Brain microvascular endothelial cell (primary cell): ENCODE data around the gene PLK2.

Experiments used
- DNase-seq: peaks from one replicate; pipeline ENCODE4 v3.0.0-alpha.2; 2020
- H3K27ac ChIP-seq: fragments of 250-450 bp; sonication (Bioruptor Pico); 2 replicates; pipeline ENCODE4 v1.5.1; 2020; ENCODE audit warnings: mild to moderate bottlenecking, moderate library complexity
- H3K27me3 ChIP-seq: fragments of 250-450 bp; sonication (Bioruptor Pico); replicated peaks from 2 replicates; pipeline ENCODE4 v1.5.1; 2020; ENCODE audit warnings: mild to moderate bottlenecking
- H3K36me3 ChIP-seq: fragments of 250-450 bp; sonication (Bioruptor Pico); replicated peaks from 2 replicates; pipeline ENCODE4 v1.5.1; 2020; ENCODE audit warnings: mild to moderate bottlenecking
- H3K4me3 ChIP-seq: 2 replicates; pipeline ENCODE4 v1.5.1; 2011; ENCODE audit warnings: low read depth, mild to moderate bottlenecking, control low read depth, low read length, moderate library complexity
- in situ Hi-C: cut with HindIII; loops from 2 replicates; pipeline ENCODE4 v1.10.0; 2017; ENCODE audit warnings: low sequenced_read_pairs, low pct_ligation_motif_present
- TF ChIP-seq, protein P1 (sequence below): IDR thresholded peaks from 2 replicates; pipeline ENCODE4 v1.5.1; 2011; ENCODE audit warnings: low read depth, mild to moderate bottlenecking, moderate library complexity, low read length, control low read depth, inconsistent platforms; ENCODE audit errors: missing control alignments

Gene PLK2

DNA sequence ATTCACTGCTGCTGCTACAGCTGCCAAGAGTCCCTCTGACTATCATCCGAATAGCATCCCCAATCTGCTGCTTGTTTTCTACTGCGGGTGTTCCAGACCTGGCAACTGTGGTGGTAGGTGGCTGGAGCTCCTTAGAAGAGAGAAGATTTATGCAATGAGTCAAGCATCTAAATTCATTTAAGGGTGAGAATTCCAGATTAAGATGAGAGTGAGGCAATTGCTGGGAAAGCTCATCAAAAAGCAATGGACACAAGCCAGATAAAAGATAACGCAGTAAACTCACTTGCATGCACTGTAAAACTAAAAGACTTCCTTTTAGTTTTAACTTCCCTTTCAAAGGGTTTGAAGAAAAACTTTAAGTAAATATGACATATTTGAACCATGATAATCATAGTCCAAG, 3.9 kb downstream of the PLK2 start:
- TF ChIP-seq, protein P1, sequence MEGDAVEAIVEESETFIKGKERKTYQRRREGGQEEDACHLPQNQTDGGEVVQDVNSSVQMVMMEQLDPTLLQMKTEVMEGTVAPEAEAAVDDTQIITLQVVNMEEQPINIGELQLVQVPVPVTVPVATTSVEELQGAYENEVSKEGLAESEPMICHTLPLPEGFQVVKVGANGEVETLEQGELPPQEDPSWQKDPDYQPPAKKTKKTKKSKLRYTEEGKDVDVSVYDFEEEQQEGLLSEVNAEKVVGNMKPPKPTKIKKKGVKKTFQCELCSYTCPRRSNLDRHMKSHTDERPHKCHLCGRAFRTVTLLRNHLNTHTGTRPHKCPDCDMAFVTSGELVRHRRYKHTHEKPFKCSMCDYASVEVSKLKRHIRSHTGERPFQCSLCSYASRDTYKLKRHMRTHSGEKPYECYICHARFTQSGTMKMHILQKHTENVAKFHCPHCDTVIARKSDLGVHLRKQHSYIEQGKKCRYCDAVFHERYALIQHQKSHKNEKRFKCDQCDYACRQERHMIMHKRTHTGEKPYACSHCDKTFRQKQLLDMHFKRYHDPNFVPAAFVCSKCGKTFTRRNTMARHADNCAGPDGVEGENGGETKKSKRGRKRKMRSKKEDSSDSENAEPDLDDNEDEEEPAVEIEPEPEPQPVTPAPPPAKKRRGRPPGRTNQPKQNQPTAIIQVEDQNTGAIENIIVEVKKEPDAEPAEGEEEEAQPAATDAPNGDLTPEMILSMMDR: no peak
- Histone ChIP-seq H3K27me3 (no peaks in the 10 kb centered on the region), H3K27ac (peak overlapping the region; percentile 15), H3K4me3 (peak overlapping the region; percentile 91), H3K36me3 (peaks cover 65% of the 10 kb centered on the region)
- no peak for DNase-seq
- in situ Hi-C loops: loop anchor here (25.0 kb wide), 3 partner anchors 669 to 1144 kb away; partner anchors contain the start of gene ACTBL2

DNA sequence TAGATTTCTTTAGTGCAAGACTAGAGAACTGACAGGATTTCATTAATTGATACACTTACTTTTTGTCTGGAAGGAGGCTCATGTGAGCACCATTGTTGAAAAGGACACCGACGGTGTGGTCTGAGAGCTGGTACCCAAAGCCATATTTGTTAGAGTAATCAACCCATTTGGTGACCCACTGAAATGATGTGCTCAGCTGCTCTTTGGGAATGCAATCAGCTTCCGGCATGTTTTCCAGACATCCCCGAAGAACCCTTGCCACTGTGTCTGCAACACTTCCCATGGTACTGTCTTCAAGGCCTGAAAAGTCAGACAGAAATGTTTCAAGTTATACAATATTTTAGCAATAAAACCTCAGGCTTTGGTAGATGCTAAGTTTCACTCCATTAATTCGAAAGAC, 4.4 kb downstream of the PLK2 start:
- Histone ChIP-seq H3K27me3 (no peaks in the 10 kb centered on the region), H3K4me3 (peak overlapping the region; percentile 91), H3K36me3 (peaks cover 65% of the 10 kb centered on the region), H3K27ac (peak overlapping the region; percentile 15)
- TF ChIP-seq, protein P1: no peak
- no peak for DNase-seq
- in situ Hi-C loops: loop anchor here (25.0 kb wide), 3 partner anchors 668 to 1143 kb away; partner anchors contain the start of gene ACTBL2

DNA sequence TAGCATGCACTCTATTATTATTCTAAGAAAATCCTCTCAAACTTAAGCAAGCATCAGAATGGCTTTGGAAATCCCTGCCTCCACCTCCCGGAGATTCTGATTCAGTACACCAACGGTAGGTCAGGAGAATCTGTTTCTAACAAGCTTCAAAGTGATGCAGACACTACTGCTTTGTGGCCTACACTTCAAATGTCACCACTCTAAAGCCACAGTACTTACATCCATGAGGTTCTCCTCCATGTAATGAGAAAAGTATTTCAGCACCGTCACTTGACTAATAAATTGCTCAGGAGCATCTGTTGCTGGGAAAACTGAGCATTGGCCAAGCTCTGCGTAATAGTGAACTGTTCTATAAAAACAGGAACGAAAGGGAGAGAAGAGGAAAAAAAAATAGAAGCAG, 4.8 kb downstream of the PLK2 start:
- H3K27me3 ChIP-seq: no peaks in the 10 kb centered on the region
- H3K36me3 ChIP-seq: peaks cover 65% of the 10 kb centered on the region
- in situ Hi-C loops: loop anchor here (25.0 kb wide), 3 partner anchors 668 to 1143 kb away; partner anchors contain the start of gene ACTBL2
- DNase-seq: no peak
- peak overlapping the region; percentile 15 for H3K27ac ChIP-seq
- TF ChIP-seq, protein P1: no peak
- H3K4me3 ChIP-seq: peak overlapping the region; percentile 91

DNA sequence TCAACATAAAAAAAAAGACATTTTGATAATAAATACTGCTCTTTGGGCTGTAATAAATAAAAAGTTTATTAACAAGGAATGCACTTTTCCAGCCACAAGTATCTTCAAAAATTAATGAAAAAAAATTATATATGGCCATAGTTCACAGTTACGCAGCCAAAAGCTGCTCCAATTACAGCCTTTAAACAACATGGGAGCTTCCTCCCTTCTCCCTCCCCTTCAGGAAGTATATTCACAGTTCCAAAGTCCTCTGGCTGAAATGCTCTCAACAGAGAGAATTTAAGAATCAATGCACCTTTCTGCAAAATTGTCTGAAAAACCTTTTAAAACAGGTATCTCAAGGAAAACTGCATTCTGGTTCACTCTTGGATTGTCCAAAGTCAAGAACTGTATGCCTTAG, 5.9 kb downstream of the PLK2 start:
- H3K36me3 ChIP-seq: peaks cover 65% of the 10 kb centered on the region

DNA sequence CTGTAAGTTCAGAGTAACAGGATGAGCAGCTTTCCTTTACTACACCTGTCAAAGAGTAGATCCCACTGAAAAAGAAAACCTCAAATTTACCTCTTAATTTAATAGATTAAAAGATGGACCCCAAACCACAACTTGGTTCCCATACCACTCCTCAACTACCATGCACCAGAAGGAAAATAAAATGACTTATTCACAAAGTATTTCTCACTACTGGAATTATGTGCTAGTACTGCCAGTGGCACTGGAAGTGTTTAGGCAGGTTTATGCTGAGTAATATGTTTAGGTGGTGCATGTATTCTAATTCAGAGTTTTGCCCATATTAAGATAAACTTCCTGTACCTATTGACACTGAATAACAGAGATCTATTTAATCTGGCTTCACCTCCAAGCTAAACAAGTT, 6.6 kb downstream of the PLK2 start:
- no peak for DNase-seq
- in situ Hi-C loops: loop anchor here (25.0 kb wide), 3 partner anchors 666 to 1141 kb away; partner anchors contain the start of gene ACTBL2

More for the DNA sequence above, 5.9 kb downstream of the PLK2 start:
- TF ChIP-seq, protein P1: no peak
- Histone ChIP-seq H3K4me3 (peak overlapping the region; percentile 12), H3K27ac (peak overlapping the region; percentile 8), H3K27me3 (no peaks in the 10 kb centered on the region)
- DNase-seq: no peak
- in situ Hi-C loops: loop anchor here (25.0 kb wide), 3 partner anchors 667 to 1142 kb away; partner anchors contain the start of gene ACTBL2

More for the DNA sequence above, 6.6 kb downstream of the PLK2 start:
- TF ChIP-seq, protein P1: no peak
- no peak overlapping the region for H3K4me3 ChIP-seq
- H3K27ac ChIP-seq: peak overlapping the region; percentile 9
- H3K36me3 ChIP-seq: peaks cover 59% of the 10 kb centered on the region
- no peaks in the 10 kb centered on the region for H3K27me3 ChIP-seq
